Measurements from ENCODE around the gene EFEMP2. TPM values are rescaled to one million over a fixed set of nuclear protein-coding genes. Genes with fewer than 3 reads are reported as not detected.

The EFEMP2 gene
- total RNA-seq, 1 experiment from 2014 or later = 26.2 TPM

DNA sequence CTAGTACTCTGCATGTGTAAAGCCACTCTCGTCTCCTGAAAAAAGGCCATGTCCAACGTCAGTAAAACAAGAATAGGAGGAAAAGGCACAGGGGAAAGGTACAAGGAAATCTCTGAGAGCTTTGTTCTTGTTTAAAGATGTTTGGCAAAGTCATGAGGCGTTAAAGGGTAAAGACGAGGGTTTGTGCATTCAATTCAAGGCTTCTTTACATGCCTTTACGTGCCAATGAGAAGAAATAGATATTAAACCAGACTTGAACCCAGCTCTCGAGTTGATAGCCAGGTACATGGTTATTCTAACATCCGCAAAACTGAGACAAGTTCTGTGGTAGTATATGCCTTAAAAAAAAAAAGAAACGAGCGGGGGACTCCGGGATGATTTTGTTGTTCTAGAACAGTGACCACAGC, 13.9 kb downstream of the EFEMP2 start:
- H4K8ac ChIP-seq (replicated peaks; ENCODE audit: insufficient read length, low read depth, low read length) = no peak overlapping the region
- no peak overlapping the region for H3T11ph ChIP-seq (ENCODE audit: low read length)
- WGBS (ENCODE audit: extremely low coverage, insufficient read length, low lambda C conversion rate) = no CpG with 5 or more reads among the region's 10 CpGs
- H3K23me2 ChIP-seq (ENCODE audit: insufficient read length, low read depth, low read length, poor library complexity, severe bottlenecking) = peaks cover 25% of the 10 kb centered on the region
- H4K91ac ChIP-seq (ENCODE audit: insufficient read length, low read depth, low read length) = no peak overlapping the region
- peak overlapping the region; percentile 56 for H3K9ac ChIP-seq (ENCODE audit: extremely low read depth, insufficient read length, low read length)
- H3K9me3 Mint-ChIP-seq = peaks cover 0 to 3% of the 10 kb centered on the region in 2 experiments; a peak in 2 of 5 replicates
- H3K27ac Mint-ChIP-seq = peak overlapping the region; percentile 91 to 99 (median 97)
- no peak overlapping the region for H2BK15ac ChIP-seq (ENCODE audit: low read depth, low read length)
- H2BK12ac ChIP-seq (ENCODE audit: insufficient read length, low read depth, low read length) = no peak overlapping the region
- H3K23ac ChIP-seq (ENCODE audit: insufficient read length, low read depth, low read length) = no peak overlapping the region
- TF ChIP-seq, protein P1, sequence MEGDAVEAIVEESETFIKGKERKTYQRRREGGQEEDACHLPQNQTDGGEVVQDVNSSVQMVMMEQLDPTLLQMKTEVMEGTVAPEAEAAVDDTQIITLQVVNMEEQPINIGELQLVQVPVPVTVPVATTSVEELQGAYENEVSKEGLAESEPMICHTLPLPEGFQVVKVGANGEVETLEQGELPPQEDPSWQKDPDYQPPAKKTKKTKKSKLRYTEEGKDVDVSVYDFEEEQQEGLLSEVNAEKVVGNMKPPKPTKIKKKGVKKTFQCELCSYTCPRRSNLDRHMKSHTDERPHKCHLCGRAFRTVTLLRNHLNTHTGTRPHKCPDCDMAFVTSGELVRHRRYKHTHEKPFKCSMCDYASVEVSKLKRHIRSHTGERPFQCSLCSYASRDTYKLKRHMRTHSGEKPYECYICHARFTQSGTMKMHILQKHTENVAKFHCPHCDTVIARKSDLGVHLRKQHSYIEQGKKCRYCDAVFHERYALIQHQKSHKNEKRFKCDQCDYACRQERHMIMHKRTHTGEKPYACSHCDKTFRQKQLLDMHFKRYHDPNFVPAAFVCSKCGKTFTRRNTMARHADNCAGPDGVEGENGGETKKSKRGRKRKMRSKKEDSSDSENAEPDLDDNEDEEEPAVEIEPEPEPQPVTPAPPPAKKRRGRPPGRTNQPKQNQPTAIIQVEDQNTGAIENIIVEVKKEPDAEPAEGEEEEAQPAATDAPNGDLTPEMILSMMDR (conservative IDR thresholded peaks at IDR 0.05) = no peak
- H2BK120ac ChIP-seq (ENCODE audit: low read depth, low read length, poor library complexity, severe bottlenecking) = peak overlapping the region; percentile 79
- H3K14ac ChIP-seq (ENCODE audit: insufficient read depth, low read length) = peak overlapping the region; percentile 68; the same call in 1 of the 2 replicates
- peaks cover 14% of the 10 kb centered on the region; the same call in 1 of the 2 replicates for H3K79me2 ChIP-seq (ENCODE audit: insufficient read depth, low read length)
- no peak for DNase-seq
- peaks cover 3% of the 10 kb centered on the region for H3K79me1 ChIP-seq (ENCODE audit: insufficient read depth, low read depth, low read length, poor library complexity, severe bottlenecking)
- peak overlapping the region; percentile 92 for H3K4me2 ChIP-seq (ENCODE audit: insufficient read depth, insufficient read length, low read length)
- no peak overlapping the region for H2BK20ac ChIP-seq (ENCODE audit: low read depth, low read length, poor library complexity, severe bottlenecking)
- peak overlapping the region; percentile 78 to 93 for H3K4me3 Mint-ChIP-seq
- peaks cover 2% of the 10 kb centered on the region for H4K20me1 ChIP-seq (ENCODE audit: control insufficient read depth, insufficient read depth, insufficient read length)
- H3K4me1 ChIP-seq (ENCODE audit: insufficient read depth, low read length) = no peaks in the 10 kb centered on the region
- no peak overlapping the region for H4K5ac ChIP-seq (ENCODE audit: insufficient read length, low read depth, low read length)
- no peak overlapping the region for H2AFZ ChIP-seq (ENCODE audit: low read length)
- no peak overlapping the region; the same call in 1 of the 2 replicates for H3K4ac ChIP-seq (ENCODE audit: low read depth, low read length)
- no peaks in the 10 kb centered on the region for H3K27me3 ChIP-seq (ENCODE audit: insufficient read depth, low read length)
- peak overlapping the region; percentile 64 for H3K18ac ChIP-seq (ENCODE audit: insufficient read length, low read depth, low read length)
- H2AK5ac ChIP-seq (ENCODE audit: insufficient read length, low read length) = no peak overlapping the region
- no peaks in the 10 kb centered on the region for H3K9me3 ChIP-seq (ENCODE audit: control insufficient read depth, low read depth, low read length)
- H3K36me3 Mint-ChIP-seq (ENCODE audit: insufficient read depth in 1 of 3, low read depth in 3 of 3) = peaks cover 47 to 52% (median 51%) of the 10 kb centered on the region in 3 experiments
- H3K4me1 Mint-ChIP-seq = peaks cover 29 to 31% of the 10 kb centered on the region in 2 experiments
- no peak overlapping the region for H3K56ac ChIP-seq (ENCODE audit: insufficient read length, low read depth, low read length)
- peak overlapping the region; percentile 54 for H3K27ac ChIP-seq (ENCODE audit: insufficient read length, low read depth, low read length)
- no peak overlapping the region for H2BK5ac ChIP-seq (ENCODE audit: insufficient read length, low read length)
- no peaks in the 10 kb centered on the region for H3K27me3 Mint-ChIP-seq (ENCODE audit: low read depth)

Data from H9 (cell line).